ENCODE data around the gene SDK1. TPM values are rescaled to one million over a fixed set of nuclear protein-coding genes. Genes with fewer than 3 reads are reported as not detected.

SDK1 gene
- total RNA-seq, 1 donor from 2014 or later, result 2.5 TPM

DNA sequence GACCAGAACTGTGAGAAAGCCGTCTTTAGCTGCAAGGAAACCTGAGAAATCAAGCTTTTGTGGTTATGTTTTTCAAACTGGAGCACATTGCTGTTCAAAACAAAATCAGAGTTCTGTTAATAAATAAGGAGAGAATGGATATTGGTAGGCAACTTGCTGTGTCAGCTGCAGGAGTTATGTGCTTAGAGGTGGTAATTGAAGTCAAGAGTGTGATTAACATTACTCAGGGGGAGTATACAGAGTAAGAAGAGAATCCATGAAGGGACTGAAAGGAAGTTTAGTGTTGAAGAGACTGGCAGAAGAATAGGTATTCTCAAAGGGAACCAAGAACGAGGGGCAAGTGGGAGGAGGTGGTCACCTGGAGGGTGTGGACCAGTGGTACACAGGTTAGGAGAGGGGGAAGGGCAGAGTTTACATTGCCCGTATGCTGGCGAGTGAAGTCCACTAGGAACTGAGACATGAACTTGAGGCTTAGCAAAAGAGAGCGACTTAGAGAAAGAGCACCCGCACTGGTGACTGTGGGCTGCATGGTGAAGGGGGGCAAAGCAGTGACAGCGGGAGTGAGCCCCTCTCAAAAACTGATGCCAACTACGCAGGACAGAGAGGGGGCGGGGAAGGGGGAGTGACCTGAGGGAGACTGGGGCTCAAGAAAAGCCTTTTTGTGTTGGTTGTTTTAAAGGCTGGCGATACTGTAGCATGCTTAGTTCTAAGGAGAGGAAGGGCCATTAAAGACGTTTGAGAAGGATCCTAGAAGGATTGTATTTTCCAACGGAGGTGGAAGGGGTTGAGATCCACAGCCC lies 80.0 kb downstream of the SDK1 start:
- intact Hi-C loops (cut with micrococcal nuclease), result no loop called here
- ATAC-seq (no peak), DNase-seq (no peak)

DNA sequence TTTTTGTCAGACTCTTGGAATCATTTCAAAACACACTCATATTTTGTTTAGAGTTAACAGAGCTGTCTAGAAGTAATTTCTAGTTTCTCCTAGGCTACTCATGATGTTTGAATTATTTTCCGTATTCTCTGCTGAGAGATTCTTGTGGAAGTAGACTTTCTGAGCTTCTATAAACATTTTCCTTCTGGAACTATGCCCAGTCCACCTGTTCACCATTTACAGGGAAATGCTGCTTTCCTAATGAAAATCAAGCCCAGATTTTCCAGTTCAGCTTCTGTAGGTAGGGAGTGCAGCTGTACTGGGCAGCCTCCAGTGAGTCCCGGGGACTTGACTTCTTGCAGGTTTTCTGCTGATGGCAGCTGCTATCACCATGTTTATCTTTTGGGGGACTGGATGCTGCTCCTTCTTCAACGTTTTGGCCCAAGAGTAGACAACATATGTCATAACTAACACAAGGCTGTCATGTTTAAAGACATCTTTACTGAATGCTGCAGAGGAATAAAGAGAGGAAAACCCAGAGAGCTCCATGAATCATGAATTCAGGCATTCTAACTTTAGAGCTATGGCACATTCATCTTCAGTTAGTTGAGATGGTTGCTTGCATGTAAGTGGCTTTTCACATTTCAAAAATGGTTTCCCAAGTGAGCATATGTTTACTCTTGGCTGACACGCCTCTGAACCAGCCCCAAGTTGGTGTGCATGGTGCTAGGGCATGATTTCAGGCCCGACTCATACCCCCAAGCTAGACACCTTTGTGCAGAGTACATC lies 85.6 kb downstream of the SDK1 start:
- intact Hi-C loops (cut with micrococcal nuclease), result no loop called here
- DNase-seq (no peak), ATAC-seq (no peak)

DNA sequence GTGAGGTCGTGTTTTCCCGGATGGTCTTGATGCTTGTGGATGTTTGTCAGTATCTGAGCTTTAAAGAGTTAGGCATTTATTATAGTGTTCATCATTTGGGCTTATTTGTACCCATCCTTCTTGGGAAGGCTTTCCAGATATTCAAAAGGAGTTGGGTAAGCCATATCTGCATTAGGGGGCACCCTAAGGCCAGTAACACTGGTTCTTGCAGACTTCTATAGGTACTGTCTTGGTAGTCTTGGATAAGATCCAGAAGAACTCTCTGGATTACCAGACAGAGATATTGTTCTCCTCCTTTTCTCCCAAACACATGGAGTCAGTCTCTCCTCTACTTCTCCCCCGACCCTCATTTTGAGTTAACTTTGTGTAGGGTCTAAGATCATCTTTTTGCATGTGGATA lies 92.8 kb downstream of the SDK1 start:
- DNase-seq (no peak), ATAC-seq (no peak)
- intact Hi-C loops (cut with micrococcal nuclease), result no loop called here

DNA sequence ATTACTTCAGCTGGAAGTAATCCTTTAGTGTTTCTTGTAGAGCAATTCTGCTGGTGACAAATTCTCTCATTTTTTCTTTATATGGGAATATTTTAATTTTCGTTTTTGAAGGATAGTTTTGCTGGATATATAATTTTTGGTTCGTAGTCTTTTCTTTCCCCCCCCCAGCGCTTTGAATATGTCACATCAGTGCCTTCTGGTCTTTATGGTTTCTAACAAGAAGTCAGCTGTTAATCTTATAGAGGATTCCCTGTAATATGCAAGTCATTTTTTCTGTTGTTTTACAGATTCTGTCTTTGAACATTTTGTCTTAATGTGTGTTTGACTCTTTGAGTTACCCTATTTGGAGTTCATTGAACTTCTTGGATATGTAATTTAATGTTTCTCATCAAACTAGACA lies 96.3 kb downstream of the SDK1 start:
- ATAC-seq (no peak), DNase-seq (no peak)
- intact Hi-C loops (cut with micrococcal nuclease), result no loop called here

DNA sequence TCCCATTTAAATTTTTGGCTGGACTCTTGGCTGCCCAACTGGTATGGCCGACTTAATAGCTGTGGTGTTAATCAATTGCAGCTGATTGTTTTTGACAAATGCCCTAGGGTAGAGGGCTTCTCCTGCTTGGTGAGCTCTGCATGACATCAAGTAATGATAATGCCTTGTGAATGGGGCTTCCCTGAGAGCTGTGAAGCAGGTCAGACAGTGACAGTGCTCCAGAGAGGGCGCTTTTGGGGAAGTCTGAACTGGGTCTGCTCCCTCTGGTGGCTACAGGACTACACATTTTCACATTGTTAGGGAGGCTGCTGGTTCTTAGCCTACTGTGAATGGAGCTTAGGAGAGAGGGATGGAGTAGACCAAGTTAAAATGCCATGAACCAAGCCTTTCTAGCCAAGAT lies 98.8 kb downstream of the SDK1 start:
- no peak for ATAC-seq
- no peak for DNase-seq

DNA sequence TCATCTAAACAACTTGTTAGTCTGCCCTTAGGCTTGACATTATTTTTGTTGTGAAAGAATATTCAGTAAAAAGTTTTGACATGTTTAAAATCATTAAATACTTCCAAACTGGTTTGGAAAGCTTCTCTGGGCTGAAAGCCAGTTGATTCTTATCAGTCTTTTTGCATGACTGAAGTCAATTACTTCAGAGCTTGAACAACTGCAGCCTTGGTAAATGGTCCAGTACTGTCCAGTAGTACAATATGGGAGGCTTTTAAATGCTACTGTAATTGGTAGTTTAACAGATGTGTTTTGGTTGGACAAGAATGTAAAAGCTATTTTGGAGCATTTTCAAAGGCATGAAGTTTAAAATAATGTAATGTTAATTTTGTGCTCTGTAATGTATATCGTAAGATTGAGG lies 103.4 kb downstream of the SDK1 start:
- intact Hi-C loops (cut with micrococcal nuclease), result no loop called here
- no peak for DNase-seq
- ATAC-seq, result no peak

More for the DNA sequence above, 98.8 kb downstream of the SDK1 start:
- intact Hi-C loops (cut with micrococcal nuclease), result no loop called here

DNA sequence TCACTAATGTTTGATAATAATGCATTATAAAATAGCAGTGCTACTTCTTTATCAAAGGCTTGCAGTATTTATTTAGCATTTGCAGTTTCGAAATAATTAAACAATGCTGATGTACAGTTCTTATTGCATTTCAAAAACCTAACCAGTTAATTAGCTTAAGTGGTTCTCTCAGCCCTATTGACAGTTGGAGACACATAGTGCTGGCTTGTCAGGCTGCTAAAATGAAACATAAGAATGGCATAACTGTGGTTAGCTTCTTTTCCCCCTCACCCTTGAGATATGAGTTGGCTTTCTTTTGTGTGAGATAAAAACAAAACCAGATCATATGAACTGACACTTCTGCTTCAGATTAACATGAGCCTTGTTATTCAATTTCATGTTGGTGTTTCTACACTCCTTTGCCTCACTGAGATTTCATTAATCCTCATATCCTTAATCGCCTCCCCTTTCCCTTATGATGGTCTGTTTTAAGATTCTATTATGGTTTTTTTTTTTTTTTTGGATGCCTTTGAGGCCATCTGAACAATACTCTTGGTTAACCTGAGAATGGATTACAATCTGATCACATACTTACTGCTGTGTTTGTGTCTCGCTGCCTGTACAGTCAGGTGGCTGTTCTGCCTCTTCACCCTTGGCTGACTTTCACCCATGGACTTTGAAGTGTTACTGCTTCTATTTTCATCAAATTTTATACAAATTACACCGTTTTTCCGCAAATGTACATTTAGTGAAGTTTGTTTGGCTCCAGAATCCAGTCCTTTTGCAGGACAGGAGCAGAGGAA lies 108.0 kb downstream of the SDK1 start:
- intact Hi-C loops (cut with micrococcal nuclease), result no loop called here
- DNase-seq (no peak), ATAC-seq (no peak)

DNA sequence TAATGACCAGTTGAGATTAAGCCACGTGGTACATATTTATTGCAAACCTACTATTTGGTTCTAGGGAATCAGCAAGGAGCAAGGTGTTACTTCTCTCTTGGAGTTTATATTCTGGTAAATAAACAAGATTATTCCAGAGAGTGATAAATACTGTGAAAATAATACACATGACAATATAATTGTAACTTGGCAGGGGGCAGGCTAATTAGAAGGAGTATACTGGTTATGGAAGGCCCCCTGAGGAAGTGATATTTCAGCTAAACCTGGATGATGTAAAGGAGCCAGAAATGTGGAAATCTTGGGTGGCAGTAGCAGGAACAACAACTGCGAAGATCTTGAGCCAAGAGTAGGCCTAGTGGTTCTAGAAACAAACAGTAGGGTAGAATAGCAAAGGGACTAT lies 111.8 kb downstream of the SDK1 start:
- no peak for ATAC-seq
- intact Hi-C loops (cut with micrococcal nuclease), result no loop called here
- no peak for DNase-seq

DNA sequence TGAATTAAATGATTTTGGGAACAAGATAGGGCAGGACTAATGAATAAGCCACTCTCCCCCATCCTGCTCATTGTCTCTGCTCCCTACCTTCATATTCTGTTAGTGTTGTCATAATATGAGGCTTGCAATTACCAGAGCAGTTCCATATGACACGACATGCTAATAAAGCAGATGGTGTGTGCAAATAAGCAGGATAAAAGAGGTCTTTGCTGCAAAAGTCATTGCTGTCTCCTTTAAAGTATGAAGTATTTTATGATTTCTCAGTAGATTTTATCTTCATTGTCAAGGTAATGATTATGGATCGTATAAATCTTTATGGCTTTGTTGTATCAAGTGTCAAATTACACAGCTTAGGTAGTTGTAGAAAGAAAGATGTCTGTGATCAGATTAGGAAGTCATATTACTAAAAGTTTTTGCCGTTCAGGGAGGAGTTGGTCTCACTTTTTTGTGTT lies 114.8 kb downstream of the SDK1 start:
- intact Hi-C loops (cut with micrococcal nuclease), result no loop called here
- DNase-seq, result no peak
- ATAC-seq, result no peak

DNA sequence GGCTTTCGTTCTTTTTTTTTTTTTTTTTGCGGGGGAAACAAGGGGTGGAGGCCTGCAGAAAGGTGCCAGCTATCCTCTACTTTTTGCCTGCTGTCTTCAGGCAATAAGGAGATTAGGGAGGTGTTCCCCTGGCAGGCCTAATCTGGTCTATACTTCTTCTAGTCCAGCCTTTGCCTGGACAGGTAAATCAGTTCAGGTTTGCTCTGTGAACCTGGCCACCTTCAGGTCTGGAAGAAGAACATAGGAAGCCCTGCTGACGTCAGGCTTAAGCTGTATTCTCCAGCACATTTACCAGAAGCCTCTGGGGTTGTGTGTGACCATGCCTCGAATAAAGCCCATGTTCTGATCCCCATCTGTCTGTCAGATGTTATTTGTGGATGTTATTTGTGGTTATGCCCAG lies 115.4 kb downstream of the SDK1 start:
- DNase-seq, result no peak
- intact Hi-C loops (cut with micrococcal nuclease), result no loop called here
- no peak for ATAC-seq

DNA sequence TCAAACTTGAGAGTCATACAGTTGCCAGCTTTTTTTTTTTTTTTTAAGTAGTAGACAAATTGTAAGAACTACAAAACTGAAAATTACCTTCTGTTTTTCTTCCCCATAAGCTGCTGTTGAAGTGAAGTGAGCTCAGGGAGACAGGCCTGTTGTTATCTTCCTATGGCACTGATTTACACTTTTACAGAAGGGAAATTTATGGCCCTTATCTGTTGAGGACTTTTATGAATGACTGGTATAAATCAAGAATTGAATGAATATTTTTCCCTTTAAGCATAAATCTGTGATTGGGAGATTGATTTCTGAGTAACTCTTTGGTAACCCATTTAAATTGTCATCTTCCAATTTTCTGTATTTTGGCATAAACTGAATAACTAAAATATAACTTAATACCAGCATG lies 124.0 kb downstream of the SDK1 start:
- DNase-seq (no peak), ATAC-seq (no peak)
- intact Hi-C loops (cut with micrococcal nuclease), result no loop called here

DNA sequence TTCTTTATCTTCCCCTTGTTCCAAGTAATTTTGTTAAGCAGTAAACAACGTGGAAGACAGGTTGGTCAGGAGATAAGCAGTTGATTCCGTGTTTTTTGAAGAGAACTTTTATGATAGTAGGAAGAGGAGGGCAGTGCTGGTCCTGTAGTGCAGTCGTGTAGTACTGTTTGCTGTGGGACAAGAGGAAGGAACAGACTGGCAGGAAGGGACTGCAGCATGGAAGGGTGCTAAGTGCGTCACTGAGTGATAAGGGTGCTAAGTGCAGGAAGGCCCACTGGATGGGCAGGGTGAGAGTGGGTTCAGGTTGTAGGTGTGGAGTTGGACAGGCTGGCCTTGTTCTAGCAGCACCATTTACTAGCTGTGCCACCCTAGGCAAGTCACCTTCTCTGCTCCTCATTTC lies 125.0 kb downstream of the SDK1 start:
- ATAC-seq, result no peak
- intact Hi-C loops (cut with micrococcal nuclease), result no loop called here
- no peak for DNase-seq

DNA sequence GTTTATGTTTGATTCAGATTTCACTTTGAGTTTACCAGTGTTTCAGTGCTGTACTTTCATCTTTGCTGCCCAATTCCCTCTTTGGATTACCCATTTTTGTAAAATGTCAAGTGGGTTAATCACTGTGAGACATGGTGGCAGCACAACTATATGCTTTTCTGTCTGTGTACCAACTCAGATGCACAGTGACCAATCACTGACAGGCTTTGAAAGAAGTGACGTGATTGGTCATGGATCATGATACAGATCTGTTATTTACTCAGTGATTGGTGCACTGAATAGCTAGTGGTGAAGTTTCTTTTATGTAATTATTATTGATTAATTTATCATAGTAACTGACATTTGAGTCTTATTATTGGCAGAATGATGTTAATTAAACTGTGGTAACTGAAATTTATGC lies 126.9 kb downstream of the SDK1 start:
- ATAC-seq (no peak), DNase-seq (no peak)
- intact Hi-C loops (cut with micrococcal nuclease), result no loop called here

DNA sequence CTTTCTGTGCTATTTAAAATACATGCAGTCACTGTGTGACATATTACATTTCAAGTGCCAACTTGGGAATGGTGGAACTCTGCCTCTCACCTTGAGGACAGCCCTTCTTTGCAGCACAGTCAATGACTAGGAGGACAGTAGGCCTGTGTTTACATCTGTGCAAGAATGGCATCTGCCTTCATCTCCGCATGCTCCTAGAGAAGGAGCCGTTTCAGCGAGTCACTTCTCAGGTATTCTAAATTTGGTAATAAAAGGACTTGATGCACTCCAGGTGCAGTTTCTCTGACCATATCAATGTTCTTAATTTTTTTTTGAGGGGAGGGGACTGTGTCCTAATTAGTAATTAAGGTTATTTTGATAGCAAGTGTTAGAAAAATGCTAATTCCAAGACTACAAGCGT lies 128.9 kb downstream of the SDK1 start:
- no peak for ATAC-seq
- DNase-seq, result no peak
- intact Hi-C loops (cut with micrococcal nuclease), result no loop called here

DNA sequence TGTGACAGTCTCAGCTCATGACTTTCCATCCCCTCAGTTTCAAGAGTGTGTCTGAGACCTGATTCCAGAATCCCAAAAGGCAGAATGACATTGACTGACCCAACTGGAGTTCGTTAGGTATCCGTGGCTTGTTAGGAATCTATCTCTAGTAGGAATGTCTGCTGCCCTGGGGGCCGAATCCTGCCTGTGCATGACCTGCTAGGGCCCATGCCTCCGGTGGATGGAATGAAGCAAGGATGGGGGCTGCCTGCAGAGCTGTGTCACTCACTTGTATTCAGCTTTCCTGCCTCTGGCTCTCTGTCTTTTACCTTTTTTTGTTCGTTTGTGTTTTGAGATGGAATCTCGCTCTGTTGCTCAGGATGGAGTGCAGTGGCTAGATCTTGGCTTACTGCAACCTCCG lies 129.5 kb downstream of the SDK1 start:
- DNase-seq (no peak), ATAC-seq (no peak)
- intact Hi-C loops (cut with micrococcal nuclease), result no loop called here

DNA sequence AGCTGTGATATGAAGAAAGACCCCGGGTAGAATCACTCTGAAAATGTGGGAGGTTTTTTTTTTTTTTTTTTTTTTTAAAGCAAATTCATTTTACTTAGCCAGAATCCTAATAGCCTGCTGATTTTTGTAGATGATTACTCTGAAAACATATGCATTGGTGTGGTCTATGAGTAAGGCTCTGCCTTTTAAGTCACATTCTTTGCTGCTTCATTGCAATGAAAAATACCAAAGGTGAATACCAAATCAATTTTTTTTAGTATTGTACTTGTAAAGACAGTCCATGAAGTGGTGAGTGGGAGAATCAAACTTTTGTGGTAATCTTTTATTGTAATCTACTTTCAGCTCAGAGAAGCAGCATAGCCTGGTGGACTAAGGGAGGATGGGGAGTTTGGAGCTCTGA lies 130.3 kb downstream of the SDK1 start:
- no peak for DNase-seq
- intact Hi-C loops (cut with micrococcal nuclease), result no loop called here
- ATAC-seq, result no peak

DNA sequence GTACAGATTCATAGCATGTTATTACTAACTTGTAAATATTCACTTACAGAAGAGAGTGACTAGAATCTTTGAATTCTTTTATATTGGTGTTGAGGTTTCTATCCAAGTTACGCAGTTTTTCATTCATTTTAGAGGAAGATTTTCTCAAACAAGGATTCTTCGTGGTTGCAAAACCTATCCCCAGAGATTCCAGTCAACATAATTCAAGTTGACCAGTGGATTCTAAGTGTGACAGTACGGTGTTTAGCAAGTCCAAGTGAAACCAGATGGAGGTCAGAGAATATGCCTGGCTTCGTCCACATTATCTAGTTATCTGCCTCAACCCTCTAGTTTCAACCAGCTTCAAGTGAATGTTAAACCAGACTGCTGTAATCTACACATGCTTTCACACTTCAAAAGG lies 131.9 kb downstream of the SDK1 start:
- intact Hi-C loops (cut with micrococcal nuclease), result no loop called here
- no peak for ATAC-seq
- DNase-seq, result no peak

DNA sequence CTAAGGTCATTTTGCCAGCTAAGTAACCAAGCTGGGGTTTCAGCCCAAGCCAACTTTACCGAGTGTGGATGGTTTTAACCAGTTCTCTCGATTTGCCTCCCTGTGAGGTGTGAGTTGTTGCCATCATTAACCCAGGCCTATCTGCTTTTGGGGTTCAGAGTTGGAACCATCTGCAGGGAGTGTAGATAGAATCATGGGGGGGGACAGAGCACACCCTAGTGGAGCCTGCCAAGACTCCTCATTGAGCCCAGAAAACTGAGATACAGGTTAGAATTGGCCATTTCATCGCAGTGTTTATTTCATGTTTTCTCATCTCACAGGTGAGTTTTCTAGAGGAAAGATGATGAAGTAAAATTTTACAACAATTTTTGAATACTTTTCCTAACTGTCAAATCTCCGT lies 133.6 kb downstream of the SDK1 start:
- intact Hi-C loops (cut with micrococcal nuclease), result no loop called here
- ATAC-seq (no peak), DNase-seq (no peak)

DNA sequence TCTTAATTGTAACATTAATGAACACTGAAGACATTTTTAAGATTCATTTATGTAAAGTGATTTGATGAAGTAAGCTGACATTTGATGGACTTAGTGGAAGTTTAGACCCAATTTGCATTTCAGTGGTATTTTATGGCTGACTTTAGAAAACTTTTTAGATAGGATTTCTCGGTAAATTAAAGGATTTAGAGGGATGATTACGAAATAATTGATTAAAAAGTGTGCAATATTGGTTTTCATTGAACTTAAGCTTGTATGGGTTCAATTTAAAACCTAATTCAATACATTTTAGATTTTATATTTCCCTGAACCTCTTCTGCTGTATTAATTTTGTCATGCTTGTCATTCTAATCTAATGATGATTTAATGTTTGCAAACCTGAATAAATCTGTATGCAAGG lies 135.1 kb downstream of the SDK1 start:
- intact Hi-C loops (cut with micrococcal nuclease), result no loop called here
- DNase-seq (no peak), ATAC-seq (no peak)

DNA sequence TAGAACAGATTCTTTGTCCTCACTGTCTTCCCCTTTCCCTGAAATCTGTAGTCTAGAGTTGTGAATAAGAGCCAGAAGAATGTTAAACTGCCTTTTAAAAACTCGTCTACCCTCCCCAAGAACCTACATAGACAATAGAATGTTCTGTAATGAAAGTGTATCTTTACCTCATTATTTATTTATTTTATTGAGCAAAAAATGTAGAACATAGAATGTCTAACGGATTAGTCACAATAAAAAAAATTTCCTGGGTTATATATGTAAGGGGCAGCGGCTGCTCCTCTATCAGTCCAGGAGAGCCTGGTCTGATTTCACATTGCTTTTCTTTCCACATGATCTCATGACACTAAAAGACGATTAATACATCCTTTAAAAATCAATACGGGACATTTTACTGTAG lies 135.7 kb downstream of the SDK1 start:
- intact Hi-C loops (cut with micrococcal nuclease), result no loop called here
- ATAC-seq, result no peak
- no peak for DNase-seq

All from left ventricle myocardium superior (tissue), 1 donor.